Stimulated activated CD8-positive, alpha-beta memory T cell treated with anti-CD3 and anti-CD28 coated beads, Interleukin-12 subunit alpha, Interleukin-12 subunit beta, amount 100 ng/mL, for 24 hours (primary cell): ENCODE data around the gene SUFU.
"Not testable (repeated sequence)": the region's sequence is repeated elsewhere in the genome, so short reads cannot be mapped to it uniquely, and the experiment has no call there.

Experiments
- DNase-seq: peaks from one replicate; pipeline ENCODE4 v3.0.0-alpha.2; 2020; ENCODE audit errors: extremely low read depth

SUFU gene

GRCh38 chr10:102503264-102504178, at the start of gene SUFU:
Gene SUFU, plus strand, starts transcription at chr10:102503972. Its CDS starts 181 bp downstream, at chr10:102504153.
- DNase-seq: peak; percentile 93

- DNase-seq: not testable (repeated sequence)
Observed at GRCh38 chr10:102454662-102455487, 48.9 kb upstream of the SUFU start.

GRCh38 chr10:102455893-102456471, 47.8 kb upstream of the SUFU start:
- DNase-seq: no peak

- DNase-seq: no peak
Observed at GRCh38 chr10:102457591-102458150, 46.1 kb upstream of the SUFU start.

GRCh38 chr10:102458656-102459055, 45.1 kb upstream of the SUFU start:
- no peak for DNase-seq

GRCh38 chr10:102460836-102461186, 43.0 kb upstream of the SUFU start:
- no peak for DNase-seq

- DNase-seq: peak; percentile 85
Observed at GRCh38 chr10:102461187-102462054, 42.4 kb upstream of the SUFU start.

GRCh38 chr10:102462512-102463054, 41.2 kb upstream of the SUFU start:
- DNase-seq: no peak

- DNase-seq: no peak
Observed at GRCh38 chr10:102463983-102464382, 39.8 kb upstream of the SUFU start.

- no peak for DNase-seq
Observed at GRCh38 chr10:102465466-102465865, 38.3 kb upstream of the SUFU start.

- DNase-seq: no peak
Observed at GRCh38 chr10:102467318-102467717, 36.5 kb upstream of the SUFU start.

GRCh38 chr10:102467971-102468438, 35.8 kb upstream of the SUFU start:
- DNase-seq: no peak

- DNase-seq: no peak
Observed at GRCh38 chr10:102468683-102469082, 35.1 kb upstream of the SUFU start.

- no peak for DNase-seq
Observed at GRCh38 chr10:102470579-102471546, 32.9 kb upstream of the SUFU start.

- DNase-seq: no peak
Observed at GRCh38 chr10:102473445-102474331, 30.1 kb upstream of the SUFU start.

GRCh38 chr10:102475451-102476040, 28.2 kb upstream of the SUFU start:
- no peak for DNase-seq

- DNase-seq: no peak
Observed at GRCh38 chr10:102476466-102477141, 27.2 kb upstream of the SUFU start.
